HCT116 (cell line): ENCODE measurements around the gene GLRX. TPM values are rescaled to one million over a fixed set of nuclear protein-coding genes. Genes with fewer than 3 reads are reported as not detected.

ENCODE experiments used
- ATAC-seq: fragments of 200-7000 bp; cut with Tn5 transposase; 2 replicates; pipeline ENCODE4 v1.9.1; 2020; ENCODE audit warnings: mild to moderate bottlenecking, moderate library complexity
- BruUV-seq: library from RNA; stranded (reverse); fragments of 400-500 nt; replicated peaks from 2 replicates; lab custom pipeline; 2021; lab: Mats Ljungman, UMichigan
- CTCF ChIA-PET: fragments of 300-600 bp; sonication (Branson Sonifier 250); formaldehyde crosslinking; loops from one replicate; lab custom pipeline; 2021; ENCODE audit warnings: antibody characterized with exemption; lab: Charles Lee
- POLR2A ChIA-PET: fragments of 300-600, 350-600 bp; sonication (Branson Sonifier 250); formaldehyde crosslinking; loops from one replicate; lab custom pipeline; 2021; ENCODE audit warnings: antibody characterized with exemption; lab: Charles Lee
- RAD21 ChIA-PET, 2 experiments: fragments of 300-600 bp; sonication (Branson Sonifier 250); formaldehyde crosslinking; loops; one replicate each; lab custom pipeline; 2023; ENCODE audit warnings: low total read pairs in 2 of 2; ENCODE audit not compliant: uncharacterized antibody in 2 of 2, unreplicated experiment in 2 of 2, low non-redundant PET in 1 of 2; lab: Charles Lee
- DNase-seq: peaks from one replicate; pipeline ENCODE4 v3.0.0-alpha.2; 2010; ENCODE audit warnings: low read depth, low spot score
- H2AFZ ChIP-seq: fragments of 200-600 bp; shearing (Covaris generic), sonication (generic); 2 replicates; pipeline ENCODE4 v1.6.1; 2017; ENCODE audit warnings: low read depth, mixed run types, mixed read lengths, antibody characterized with exemption, low read length; ENCODE audit not compliant: poor library complexity, severe bottlenecking
- H3K27ac ChIP-seq: 2 replicates; pipeline ENCODE4 v1.5.1; 2012; ENCODE audit warnings: low read depth, low read length
- H3K27me3 ChIP-seq: fragments of 200-600 bp; sonication (generic); 2 replicates; pipeline ENCODE4 v1.6.1; 2016; ENCODE audit warnings: mixed run types, low read length, mixed read lengths; ENCODE audit not compliant: insufficient read depth
- H3K36me3 ChIP-seq, 2 experiments: fragments of 200-500 bp in 1 of 2; fragments of 200-600 bp in 1 of 2; sonication (Bioruptor generic) in 1 of 2; sonication (generic) in 1 of 2; 2 replicates each; pipeline versions ENCODE4 v1.5.1 to v1.6.1; 2014 to 2016; ENCODE audit warnings: low read length in 2 of 2, inconsistent platforms in 1 of 2, mixed read lengths in 1 of 2, mixed run types in 1 of 2; ENCODE audit not compliant: insufficient read depth in 2 of 2, control insufficient read depth in 1 of 2
- H3K4me1 ChIP-seq, 2 experiments: fragments of 200-600 bp in 1 of 2; sonication (generic) in 1 of 2; 2 replicates each; pipeline versions ENCODE4 v1.5.1 to v1.6.1; 2012 to 2017; ENCODE audit warnings: low read length in 2 of 2, inconsistent platforms in 1 of 2, mild to moderate bottlenecking in 1 of 2, mixed read lengths in 1 of 2, mixed run types in 1 of 2, moderate library complexity in 1 of 2; ENCODE audit not compliant: insufficient read depth in 2 of 2, control insufficient read depth in 1 of 2
- H3K4me2 ChIP-seq: fragments of 200-600 bp; sonication (generic); 2 replicates; pipeline ENCODE4 v1.6.1; 2017; ENCODE audit warnings: mixed run types, low read length, mixed read lengths
- H3K4me3 ChIP-seq, 2 experiments: fragments of 200-600 bp in 1 of 2; sonication (generic) in 1 of 2; replicated peaks in 1 of 2; 2 replicates each; pipeline ENCODE4 v1.5.1; 2011 to 2016; ENCODE audit warnings: low read length in 2 of 2, control low read depth in 1 of 2, low read depth in 1 of 2, mild to moderate bottlenecking in 1 of 2, mixed read lengths in 1 of 2, mixed run types in 1 of 2
- H3K79me2 ChIP-seq: fragments of 200-600 bp; sonication (generic); 2 replicates; pipeline ENCODE4 v1.6.1; 2017; ENCODE audit warnings: mild to moderate bottlenecking, mixed run types, low read length, moderate library complexity, mixed read lengths; ENCODE audit not compliant: insufficient read depth
- H3K9ac ChIP-seq: fragments of 200-600 bp; sonication (generic); 2 replicates; pipeline ENCODE4 v1.6.1; 2016; ENCODE audit warnings: low read length, mixed read lengths
- H3K9me2 ChIP-seq: fragments of 200-600 bp; sonication (generic), shearing (Covaris generic); 2 replicates; pipeline ENCODE4 v1.6.1; 2017; ENCODE audit warnings: mixed run types, mild to moderate bottlenecking, moderate library complexity; ENCODE audit not compliant: insufficient read depth
- H3K9me3 ChIP-seq, 2 experiments: fragments of 200-500 bp in 1 of 2; fragments of 200-600 bp in 1 of 2; sonication (Bioruptor generic) in 1 of 2; sonication (generic) in 1 of 2; 2 replicates each; pipeline ENCODE4 v1.6.1; 2014 to 2017; ENCODE audit warnings: low read length in 2 of 2, mixed read lengths in 2 of 2, inconsistent platforms in 1 of 2, low read depth in 1 of 2, mild to moderate bottlenecking in 1 of 2, mixed run types in 1 of 2, moderate library complexity in 1 of 2; ENCODE audit not compliant: control insufficient read depth in 1 of 2, insufficient read depth in 1 of 2
- H4K20me1 ChIP-seq: fragments of 200-600 bp; sonication (generic), shearing (Covaris generic); 2 replicates; pipeline ENCODE4 v1.6.1; 2017; ENCODE audit warnings: mixed run types, mild to moderate bottlenecking, moderate library complexity; ENCODE audit not compliant: insufficient read depth
- ATF3 ChIP-seq: IDR thresholded peaks from 2 replicates; pipeline ENCODE4 v1.6.1; 2012
- CBX3 ChIP-seq: IDR thresholded peaks from 2 replicates; pipeline ENCODE4 v1.6.1; 2012; ENCODE audit warnings: low read depth
- CEBPB ChIP-seq: IDR thresholded peaks from 2 replicates; pipeline ENCODE4 v1.6.1; 2012; ENCODE audit warnings: low read depth
- CTCF ChIP-seq, 3 experiments: fragments of 200-600 bp in 1 of 3; sonication (generic) in 1 of 3; IDR thresholded peaks in 2 of 3; conservative IDR thresholded peaks in 1 of 3; 2 replicates each; pipeline ENCODE4 v1.5.1; 2012 to 2017; ENCODE audit warnings: low read depth in 2 of 3, low read length in 2 of 3, antibody characterized with exemption in 1 of 3, borderline replicate concordance in 1 of 3, control low read depth in 1 of 3, mild to moderate bottlenecking in 1 of 3, mixed read lengths in 1 of 3, mixed run types in 1 of 3, moderate library complexity in 1 of 3; ENCODE audit not compliant: insufficient read depth in 1 of 3
- EGR1 ChIP-seq: IDR thresholded peaks from 2 replicates; pipeline ENCODE4 v1.6.1; 2012; ENCODE audit warnings: low read depth
- ELF1 ChIP-seq: IDR thresholded peaks from 2 replicates; pipeline ENCODE4 v1.6.1; 2012; ENCODE audit warnings: low read depth, borderline replicate concordance
- EZH2 ChIP-seq: fragments of 200-600 bp; sonication (generic); IDR thresholded peaks from 2 replicates; pipeline ENCODE4 v1.6.1; 2017; ENCODE audit warnings: antibody characterized with exemption, mixed run types
- FOSL1 ChIP-seq: IDR thresholded peaks from 2 replicates; pipeline ENCODE4 v1.6.1; 2012; ENCODE audit warnings: low read depth
- JUND ChIP-seq: IDR thresholded peaks from 2 replicates; pipeline ENCODE4 v1.6.1; 2012
- MAX ChIP-seq: IDR thresholded peaks from 2 replicates; pipeline ENCODE4 v1.6.1; 2012
- POLR2AphosphoS5 ChIP-seq: IDR thresholded peaks from 2 replicates; pipeline ENCODE4 v1.6.1; 2011; ENCODE audit warnings: mild to moderate bottlenecking, low read depth, low read length, moderate library complexity
- REST ChIP-seq: IDR thresholded peaks from 2 replicates; pipeline ENCODE4 v1.6.1; 2012; ENCODE audit warnings: low read depth
- TCF7L2 ChIP-seq: IDR thresholded peaks from 2 replicates; pipeline ENCODE4 v1.7.0; 2011; ENCODE audit warnings: borderline replicate concordance, inconsistent platforms; ENCODE audit not compliant: insufficient read depth, insufficient read length; ENCODE audit errors: extremely low read depth
- ZFX ChIP-seq: fragments of 450-650 bp; IDR thresholded peaks from 2 replicates; pipeline ENCODE4 v1.6.1; 2017
- intact Hi-C: fragments of 100-400 bp; cut with micrococcal nuclease; formaldehyde crosslinking; loops from 2 replicates; pipeline ENCODE4 v1.10.0; 2022
- total RNA-seq: library from RNA; stranded (reverse); gene quantifications from one replicate; pipeline ENCODE4 v1.2.1, GENCODE V29; 2021; ENCODE audit not compliant: unreplicated experiment

The GLRX gene
- total RNA-seq, 1 experiment from 2014 or later, result 29.3 TPM

GRCh38 chr5:95822542-95823181 is at the start of gene GLRX (continued):
- no peak for TF ChIP-seq CTCF (IDR thresholded peaks at IDR 0.05 in 2 of 3, conservative IDR thresholded peaks at IDR 0.05 in 1 of 3; ENCODE audit: borderline replicate concordance in 1 of 3, insufficient read depth in 1 of 3, low read depth in 2 of 3, low read length in 2 of 3)
- TF ChIP-seq TCF7L2, result no peak
- TF ChIP-seq CEBPB, result peak; percentile 53; the same call in 1 of the 2 replicates
- no peak for TF ChIP-seq EGR1

- H3K79me2 ChIP-seq, result no peaks in the 10 kb centered on the region
- intact Hi-C loops, result no loop called here
- H3K27me3 ChIP-seq, result no peaks in the 10 kb centered on the region
- ATAC-seq (no peak), DNase-seq (no peak)
- no peaks in the 10 kb centered on the region for H3K9me3 ChIP-seq
- H3K9me2 ChIP-seq, result no peaks in the 10 kb centered on the region
- no peak overlapping the region for H3K4me2 ChIP-seq
- no peak overlapping the region for H3K4me3 ChIP-seq
- no peaks in the 10 kb centered on the region for H3K36me3 ChIP-seq
- no peak overlapping the region for H3K9ac ChIP-seq
- H3K27ac ChIP-seq, result no peak overlapping the region
- ChIA-PET RAD21 (no interaction called here), CTCF (no interaction called here), POLR2A (no interaction called here)
- no peaks in the 10 kb centered on the region for H4K20me1 ChIP-seq
- H2AFZ ChIP-seq, result no peak overlapping the region
- TF ChIP-seq JUND, result no peak
- TF ChIP-seq ATF3, result no peak
- TF ChIP-seq MAX, result no peak
- no peak for TF ChIP-seq EZH2
- no peak for TF ChIP-seq TCF7L2
- TF ChIP-seq ZFX, result no peak
- no peak for TF ChIP-seq POLR2AphosphoS5
- no peak for TF ChIP-seq REST
- TF ChIP-seq CEBPB, result no peak
- no peak for TF ChIP-seq ELF1
- no peak for TF ChIP-seq FOSL1
- no peak for TF ChIP-seq CTCF (IDR thresholded peaks at IDR 0.05 in 2 of 3, conservative IDR thresholded peaks at IDR 0.05 in 1 of 3; ENCODE audit: borderline replicate concordance in 1 of 3, insufficient read depth in 1 of 3, low read depth in 2 of 3, low read length in 2 of 3)
- TF ChIP-seq CBX3, result no peak
- BruUV-seq, result no TSS peak
- H3K4me1 ChIP-seq, result no peaks in the 10 kb centered on the region
These were observed 48.8 kb upstream of the GLRX start for GRCh38 chr5:95871146-95871806.
